Kidney (tissue), 14 donors: ENCODE measurements around the gene RAD51B. TPM values are rescaled to one million over a fixed set of nuclear protein-coding genes. Genes with fewer than 3 reads are reported as not detected.

Source experiments
- DNase-seq, 5 donors: peaks; one replicate each; pipeline ENCODE4 v3.0.0-alpha.2; 2013 to 2020
- FAIRE-seq: peaks from 2 replicates; lab custom pipeline; 2012; peaks lifted over from hg19 to GRCh38; lab: Jason Lieb, UNC
- H3K27ac ChIP-seq, 2 donors: one replicate each; pipeline ENCODE4 v1.7.0; 2013; ENCODE audit warnings: low read depth in 2 of 2, low read length in 2 of 2, inconsistent platforms in 1 of 2
- H3K27me3 ChIP-seq: one replicate; pipeline ENCODE4 v1.7.1; 2013; ENCODE audit warnings: low read length, inconsistent platforms; ENCODE audit not compliant: control insufficient read depth, insufficient read depth
- H3K36me3 ChIP-seq, 3 donors: one replicate each; pipeline versions ENCODE4 v1.7.0 to v1.7.1; 2013; ENCODE audit warnings: low read length in 3 of 3, control low read depth in 1 of 3, inconsistent platforms in 1 of 3; ENCODE audit not compliant: insufficient read depth in 3 of 3, control insufficient read depth in 2 of 3
- H3K4me1 ChIP-seq, 3 donors: one replicate each; pipeline versions ENCODE4 v1.7.0 to v1.7.1; 2013; ENCODE audit warnings: low read length in 3 of 3, inconsistent platforms in 1 of 3, low read depth in 1 of 3; ENCODE audit not compliant: control insufficient read depth in 2 of 3, insufficient read depth in 2 of 3
- H3K4me3 ChIP-seq, 3 donors: one replicate each; pipeline versions ENCODE4 v1.7.0 to v1.8.1; 2013; ENCODE audit warnings: low read length in 3 of 3, control low read depth in 1 of 3, inconsistent platforms in 1 of 3
- H3K9ac ChIP-seq, 3 donors: one replicate each; pipeline versions ENCODE4 v1.7.0 to v1.7.1; 2013; ENCODE audit warnings: low read length in 3 of 3, control low read depth in 1 of 3, inconsistent platforms in 1 of 3
- H3K9me3 ChIP-seq, 3 donors: one replicate each; pipeline versions ENCODE4 v1.7.0 to v1.7.1; 2013; ENCODE audit warnings: low read length in 3 of 3, control low read depth in 1 of 3, inconsistent platforms in 1 of 3; ENCODE audit not compliant: control insufficient read depth in 2 of 3, insufficient read depth in 1 of 3
- CTCF ChIP-seq: IDR thresholded peaks from 3 replicates; pipeline ENCODE4 v1.5.1; 2012; ENCODE audit warnings: mild to moderate bottlenecking, moderate library complexity, borderline replicate concordance; ENCODE audit not compliant: insufficient read depth; ENCODE audit errors: extremely low read depth
- intact Hi-C: fragments of 100-400 bp; cut with DNase I; formaldehyde crosslinking; loops from one replicate; pipeline ENCODE4 v1.11.1; 2022
- polyA plus RNA-seq: library from polyadenylated mRNA; stranded (reverse); fragments of 350-450 nt; fragmentation: Illumina TruSeq; extraction: RNeasy Lipid Tissue Mini Kit (QIAGEN cat#74804); gene quantifications from one replicate; pipeline ENCODE4 v1.2.3, GENCODE V29; 2014; ENCODE audit warnings: low read depth, low replicate concordance; ENCODE audit not compliant: insufficient read depth
- total RNA-seq: library from RNA; stranded (reverse); fragmentation: NEBNext Ultra II Directional; extraction: Animal tissue kit (Norgen Biotek cat#: 25700); gene quantifications from one replicate; pipeline ENCODE4 v1.2.1, GENCODE V29; 2021
- donor health status: control.
- donor health status: control.
- donor health status: control.
- donor health status: control.
- donor health status: control.
- donor health status: DM: yes; HTN: yes; CAD: no.
- donor health status: Normal renal cell carcinoma (clear cell type).

The RAD51B gene
- total and polyA plus RNA-seq, 2 donors from 2014 or later = 6.9 to 18.0 TPM

- H3K4me3 ChIP-seq = no peak overlapping the region
- DNase-seq = no peak
- no peaks in the 10 kb centered on the region for H3K9me3 ChIP-seq
- H3K4me1 ChIP-seq = peaks cover 0 to 4% (median 2%) of the 10 kb centered on the region in 3 donors
- no peak overlapping the region for H3K27ac ChIP-seq
- TF ChIP-seq CTCF = no peak
- H3K27me3 ChIP-seq = no peaks in the 10 kb centered on the region
- intact Hi-C loops = no loop called here
- H3K36me3 ChIP-seq = no peaks in the 10 kb centered on the region
- FAIRE-seq = no peak
- no peak overlapping the region for H3K9ac ChIP-seq
Observed at GRCh38 chr14:68575426-68575825, 755.8 kb downstream of the RAD51B start.

GRCh38 chr14:68576031-68576430, 756.5 kb downstream of the RAD51B start:
- no peaks in the 10 kb centered on the region for H3K27me3 ChIP-seq
- no peak overlapping the region for H3K27ac ChIP-seq
- no peak for TF ChIP-seq CTCF
- intact Hi-C loops = no loop called here
- no peaks in the 10 kb centered on the region for H3K9me3 ChIP-seq
- no peak overlapping the region for H3K9ac ChIP-seq
- H3K4me1 ChIP-seq = peaks cover 0 to 4% (median 2%) of the 10 kb centered on the region in 3 donors
- no peak for FAIRE-seq
- H3K36me3 ChIP-seq = no peaks in the 10 kb centered on the region
- no peak for DNase-seq
- H3K4me3 ChIP-seq = no peak overlapping the region

- Histone ChIP-seq H3K27me3 (no peaks in the 10 kb centered on the region), H3K4me1 (peaks cover 0 to 4% (median 2%) of the 10 kb centered on the region in 3 donors), H3K4me3 (no peak overlapping the region), H3K9ac (no peak overlapping the region), H3K9me3 (no peaks in the 10 kb centered on the region), H3K36me3 (no peaks in the 10 kb centered on the region), H3K27ac (no peak overlapping the region)
- no peak for TF ChIP-seq CTCF
- FAIRE-seq = no peak
- no peak for DNase-seq
- intact Hi-C loops = no loop called here
Observed at GRCh38 chr14:68576496-68577244, 757.1 kb downstream of the RAD51B start.
